H1 (cell line): Measurements from ENCODE around the gene PMP22. TPM values are rescaled to one million over a fixed set of nuclear protein-coding genes. Genes with fewer than 3 reads are reported as not detected.

Experiments used
- CHD2 ChIP-seq: IDR thresholded peaks from 2 replicates; pipeline ENCODE4 v1.6.1; 2012; ENCODE audit warnings: low read length, improper control_type of control experiment
- EP300 ChIP-seq, 2 experiments: IDR thresholded peaks; 1 replicate in 1 of 2; 2 replicates in 1 of 2; pipeline ENCODE4 v1.6.1; 2011 to 2012; ENCODE audit warnings: low read depth in 2 of 2, low read length in 2 of 2, mild to moderate bottlenecking in 2 of 2, borderline replicate concordance in 1 of 2, inconsistent platforms in 1 of 2, moderate library complexity in 1 of 2
- POLR2AphosphoS5 ChIP-seq: IDR thresholded peaks from 2 replicates; pipeline ENCODE4 v1.6.1; 2011; ENCODE audit warnings: low read depth, low read length
- polyA plus RNA-seq, 7 experiments: library from polyadenylated mRNA; depleted of rRNA in 3 of 7; stranded (reverse) in 5 of 7; unstranded in 2 of 7; fragments of >200 nt in 5 of 7; fragments of 200-250 nt in 2 of 7; gene quantifications; 1 replicate in 5 of 7; 2 replicates in 1 of 7; 4 replicates in 1 of 7; pipeline versions ENCODE4 v1.2.1 to v1.2.3, GENCODE V29; 2011 to 2013; ENCODE audit warnings: missing spikeins in 2 of 7, mixed read lengths in 2 of 7
- total RNA-seq: library from RNA; stranded (reverse); fragmentation: NEBNext Ultra II Directional; extraction: Animal tissue kit (Norgen Biotek cat#: 25700); gene quantifications from 2 replicates; pipeline ENCODE4 v1.2.1, GENCODE V29; 2021

Gene PMP22
- total and polyA plus RNA-seq, 2 of the 8 experiments (the other 6 are each of a cell fraction or from before 2014, with no cell fraction given): 0.84 to 4.9 TPM

DNA sequence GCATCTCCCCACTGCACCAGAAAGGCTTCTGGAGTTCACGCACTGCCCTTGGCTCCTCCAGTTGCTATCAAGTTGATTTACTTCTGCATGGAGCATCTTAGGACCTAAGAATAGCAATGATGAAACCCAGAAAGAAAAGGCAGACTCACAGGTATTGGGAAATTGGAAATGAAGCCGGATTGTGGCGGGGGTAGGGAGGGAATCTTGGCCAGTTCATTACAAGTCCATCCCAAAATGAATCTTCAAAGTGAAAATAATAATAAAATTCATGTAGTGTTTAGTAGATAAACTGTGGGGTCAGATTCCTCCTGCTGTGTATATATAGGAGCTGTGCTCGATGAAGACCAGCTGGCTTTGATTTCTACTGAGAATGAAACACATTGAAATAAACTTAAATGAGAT, 42.6 kb upstream of the PMP22 start (continued):
- no peak for TF ChIP-seq POLR2AphosphoS5
- TF ChIP-seq CHD2: no peak
- no peak for TF ChIP-seq EP300 (IDR thresholded peaks at IDR 0.05; ENCODE audit: borderline replicate concordance in 1 of 2, low read depth in 2 of 2, low read length in 2 of 2)
- TF ChIP-seq, all 59 proteins: peak for 0
